AG10803 (cell line): ENCODE results near the gene RAB31.
A peak's percentile ranks its signal among the peaks of the same experiment; 100 is the strongest.

Source experiments
- DNase-seq: peaks from one replicate; pipeline ENCODE4 v3.0.0; 2010; ENCODE audit warnings: low read depth
- H3K4me3 ChIP-seq: 2 replicates; pipeline ENCODE4 v1.5.1; 2011; ENCODE audit warnings: mild to moderate bottlenecking, low read length, control low read depth
- TF ChIP-seq, protein P1 (sequence below): conservative IDR thresholded peaks from 2 replicates; pipeline ENCODE4 v1.5.1; 2011; ENCODE audit warnings: mild to moderate bottlenecking, low read length, control low read depth, inconsistent platforms

Gene RAB31

DNA sequence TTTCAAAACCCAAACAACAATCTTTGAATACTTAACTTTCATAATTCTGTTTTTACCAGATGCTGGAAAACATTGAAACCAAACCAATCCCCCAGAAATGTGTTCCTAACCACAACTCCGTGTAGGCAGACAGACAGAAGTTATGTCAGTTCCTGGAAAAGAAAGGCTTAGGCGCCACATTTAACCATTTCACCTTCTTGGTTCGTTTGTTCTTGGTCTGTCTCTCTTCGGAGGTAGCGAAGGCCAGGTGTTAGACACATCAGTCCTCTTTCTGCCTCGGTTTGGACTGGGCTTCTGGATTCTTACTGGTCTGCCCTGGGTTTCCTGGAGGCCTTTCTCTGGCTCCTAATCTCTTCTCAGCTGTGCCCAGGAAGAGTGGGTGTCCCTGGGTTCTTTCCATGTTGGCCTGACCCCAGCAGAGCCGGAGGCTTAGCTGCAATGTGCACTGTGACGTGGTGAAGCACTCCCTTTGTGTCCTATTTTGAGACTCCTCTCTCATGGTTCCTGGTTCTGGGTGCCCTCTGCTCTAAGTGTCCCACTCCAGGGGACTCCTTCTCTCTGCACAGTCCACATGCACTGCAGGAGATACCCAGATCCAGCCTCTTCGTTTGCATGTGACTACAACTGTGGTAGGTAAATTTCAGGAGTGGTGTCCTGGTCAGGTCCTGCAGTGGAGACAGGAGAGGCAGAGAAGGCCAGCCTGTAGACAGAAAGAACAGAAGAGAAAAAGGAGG lies 23.1 kb upstream of the RAB31 start:
- TF ChIP-seq, protein P1, sequence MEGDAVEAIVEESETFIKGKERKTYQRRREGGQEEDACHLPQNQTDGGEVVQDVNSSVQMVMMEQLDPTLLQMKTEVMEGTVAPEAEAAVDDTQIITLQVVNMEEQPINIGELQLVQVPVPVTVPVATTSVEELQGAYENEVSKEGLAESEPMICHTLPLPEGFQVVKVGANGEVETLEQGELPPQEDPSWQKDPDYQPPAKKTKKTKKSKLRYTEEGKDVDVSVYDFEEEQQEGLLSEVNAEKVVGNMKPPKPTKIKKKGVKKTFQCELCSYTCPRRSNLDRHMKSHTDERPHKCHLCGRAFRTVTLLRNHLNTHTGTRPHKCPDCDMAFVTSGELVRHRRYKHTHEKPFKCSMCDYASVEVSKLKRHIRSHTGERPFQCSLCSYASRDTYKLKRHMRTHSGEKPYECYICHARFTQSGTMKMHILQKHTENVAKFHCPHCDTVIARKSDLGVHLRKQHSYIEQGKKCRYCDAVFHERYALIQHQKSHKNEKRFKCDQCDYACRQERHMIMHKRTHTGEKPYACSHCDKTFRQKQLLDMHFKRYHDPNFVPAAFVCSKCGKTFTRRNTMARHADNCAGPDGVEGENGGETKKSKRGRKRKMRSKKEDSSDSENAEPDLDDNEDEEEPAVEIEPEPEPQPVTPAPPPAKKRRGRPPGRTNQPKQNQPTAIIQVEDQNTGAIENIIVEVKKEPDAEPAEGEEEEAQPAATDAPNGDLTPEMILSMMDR: no peak
- peak overlapping the region; percentile 17 for H3K4me3 ChIP-seq
- peak; percentile 91 for DNase-seq

DNA sequence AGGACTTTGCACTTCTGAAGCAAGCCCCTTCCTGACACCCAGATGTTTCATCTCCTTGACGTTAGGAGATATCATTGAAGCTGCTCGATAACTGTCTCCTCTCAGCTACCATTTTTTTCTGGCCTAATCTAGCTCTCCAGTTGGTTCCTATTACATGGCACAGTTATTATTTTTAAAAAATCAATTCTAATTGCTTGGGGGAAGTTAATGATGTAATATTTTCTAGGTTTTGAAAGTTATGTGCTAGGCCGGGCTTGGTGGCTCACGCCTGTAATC lies 22.5 kb upstream of the RAB31 start:
- no peak overlapping the region; the same call in 1 of the 2 replicates for H3K4me3 ChIP-seq
- DNase-seq: no peak
- TF ChIP-seq, protein P1: no peak

DNA sequence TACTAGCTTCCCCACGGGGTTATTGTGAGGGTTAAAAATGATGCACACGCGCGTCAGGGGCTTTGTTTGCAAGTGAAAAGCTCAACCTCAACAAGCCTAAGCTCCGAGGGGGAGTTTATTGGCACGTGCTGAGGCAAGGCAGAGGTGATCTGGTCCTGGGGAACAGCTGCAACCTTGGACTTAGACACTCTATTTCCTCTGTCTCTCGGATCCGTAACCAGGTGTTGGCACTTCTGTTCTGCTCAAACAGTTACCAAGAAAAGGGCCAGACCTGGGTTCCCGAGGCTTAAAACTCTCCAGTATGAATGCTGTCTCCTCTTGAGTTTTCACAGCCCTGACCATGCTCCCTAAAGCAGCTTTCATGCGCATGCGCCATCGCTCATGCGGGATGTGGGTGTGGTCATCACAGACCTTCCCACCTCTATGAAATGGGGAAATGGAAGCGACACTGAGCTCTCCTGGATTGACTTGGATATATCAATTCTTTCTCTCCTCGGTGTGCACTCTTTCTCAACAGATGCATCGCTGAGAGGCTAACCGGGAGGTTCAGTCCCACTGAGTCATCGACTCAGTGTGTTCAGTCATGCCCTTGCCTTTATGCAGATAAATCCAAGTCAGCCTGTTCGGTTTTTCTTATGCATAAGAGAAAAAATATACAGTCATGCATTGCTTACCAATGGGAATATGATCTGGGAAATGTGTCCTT lies 19.9 kb upstream of the RAB31 start:
- no peak overlapping the region for H3K4me3 ChIP-seq
- TF ChIP-seq, protein P1: no peak
- no peak for DNase-seq

DNA sequence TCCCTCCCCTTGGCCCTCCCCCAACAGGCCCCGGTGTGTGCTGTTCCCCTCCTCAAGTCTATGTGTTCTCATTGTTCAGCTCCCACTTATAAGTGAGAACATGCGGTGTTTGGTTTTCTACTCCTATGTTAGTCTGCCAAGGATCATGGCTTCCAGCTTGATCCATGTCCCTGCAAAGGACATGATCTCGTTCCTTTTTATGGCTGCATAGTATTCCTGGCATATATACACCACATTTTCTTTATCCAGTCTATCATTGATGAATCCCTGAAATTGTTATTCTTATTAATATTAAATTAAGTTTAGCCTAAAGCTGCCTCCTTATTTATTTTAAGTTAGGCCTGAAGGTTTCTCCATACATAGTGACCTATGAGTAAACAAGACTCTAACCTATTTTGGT lies 18.8 kb upstream of the RAB31 start:
- TF ChIP-seq, protein P1: no peak
- no peak for DNase-seq
- H3K4me3 ChIP-seq: no peak overlapping the region

DNA sequence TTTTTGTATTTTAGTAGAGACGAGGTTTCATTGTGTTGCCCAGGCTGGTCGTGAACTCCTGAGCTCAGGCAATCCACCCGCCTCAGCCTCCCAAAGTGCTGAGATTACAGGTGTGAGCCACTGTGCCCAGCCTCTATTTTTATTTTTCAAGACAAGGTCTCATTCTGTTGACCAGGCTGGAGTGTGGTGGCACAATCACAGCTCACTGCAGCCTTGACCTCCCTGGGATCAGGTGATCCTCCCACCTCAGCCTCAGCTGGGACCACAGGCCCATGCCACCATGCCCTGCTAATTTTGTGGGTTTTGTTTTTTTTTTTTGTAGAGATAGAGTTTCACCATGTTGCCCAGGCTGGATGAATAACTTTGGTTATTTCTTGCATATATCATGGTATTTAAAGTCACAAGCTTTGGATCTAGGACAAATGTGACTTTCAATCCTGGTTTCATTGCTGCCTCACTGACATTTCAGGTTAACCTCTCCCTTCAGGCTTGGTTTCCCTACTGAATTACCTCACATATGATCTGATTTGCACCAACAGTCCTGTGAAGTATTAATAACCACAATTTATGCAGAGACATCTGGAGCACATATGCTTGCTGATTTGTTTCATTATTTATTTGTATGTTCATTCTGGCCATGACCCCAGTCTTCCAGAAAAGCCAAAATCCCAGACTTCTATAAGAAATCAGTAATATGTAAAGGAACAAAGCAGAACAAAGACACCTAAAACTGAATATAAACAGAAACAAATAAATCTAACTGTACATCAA lies 17.5 kb upstream of the RAB31 start:
- TF ChIP-seq, protein P1: no peak
- H3K4me3 ChIP-seq: no peak overlapping the region
- peak; percentile 78 for DNase-seq

DNA sequence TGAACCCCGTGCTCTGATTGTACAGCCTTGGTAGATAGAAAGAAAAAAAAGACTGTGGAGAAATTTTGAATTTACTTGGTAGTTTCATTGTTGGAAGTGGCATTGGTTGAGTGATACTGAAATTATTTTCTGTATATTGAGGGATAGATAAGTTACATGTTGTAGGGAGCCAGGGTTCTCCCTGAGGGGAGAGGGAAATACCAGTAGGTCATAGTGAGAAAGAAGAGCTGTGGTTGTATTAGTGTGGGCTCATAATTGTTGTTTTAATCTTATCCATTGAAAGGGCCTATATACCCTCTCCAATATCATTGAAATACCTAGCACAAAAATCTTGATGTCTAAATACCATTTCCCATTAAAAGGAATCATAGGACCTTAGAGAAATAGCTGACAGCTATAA lies 16.9 kb upstream of the RAB31 start:
- DNase-seq: no peak
- H3K4me3 ChIP-seq: no peak overlapping the region
- TF ChIP-seq, protein P1: no peak

DNA sequence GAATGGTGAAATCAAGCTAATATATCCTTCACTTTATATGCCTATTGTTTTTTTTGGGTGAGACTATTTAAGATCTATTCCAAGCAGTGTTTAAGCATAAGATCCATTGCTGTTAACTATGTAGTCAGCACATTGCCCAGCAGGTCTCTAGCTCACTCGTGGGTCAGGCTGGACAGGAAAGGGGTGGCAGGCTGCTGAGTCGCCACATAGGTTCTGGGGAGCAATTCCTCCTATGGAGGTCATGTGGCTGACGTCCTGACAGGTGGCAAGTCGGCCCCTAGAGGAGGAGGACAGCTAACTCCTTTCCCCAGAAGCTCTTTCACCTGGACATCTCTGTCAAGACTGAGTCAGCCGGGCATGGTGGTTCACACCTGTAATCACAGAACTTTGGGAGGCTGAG lies 13.9 kb upstream of the RAB31 start:
- TF ChIP-seq, protein P1: no peak
- H3K4me3 ChIP-seq: no peak overlapping the region
- DNase-seq: no peak
